Measurements from ENCODE around the gene NDUFA13.

NDUFA13 gene

GRCh38 chr19:19533841-19534240 lies 17.8 kb downstream of the NDUFA13 start:
- DNase-seq (ENCODE audit: low spot score) = no peak

GRCh38 chr19:19534556-19535265 lies 18.7 kb downstream of the NDUFA13 start:
- DNase-seq (ENCODE audit: low spot score) = no peak

- DNase-seq (ENCODE audit: low spot score) = no peak
These were observed 19.5 kb downstream of the NDUFA13 start for GRCh38 chr19:19535311-19536191.

GRCh38 chr19:19537075-19538048 lies 21.3 kb downstream of the NDUFA13 start:
- DNase-seq (ENCODE audit: low spot score) = no peak

- DNase-seq (ENCODE audit: low spot score) = peak; percentile 78
These were observed 22.2 kb downstream of the NDUFA13 start, which contains the start of gene CILP2 for GRCh38 chr19:19538061-19538784. CILP2 (plus strand) TSS chr19:19538265; CDS start chr19:19538350, 85 bp downstream.

GRCh38 chr19:19538785-19539166 lies 22.8 kb downstream of the NDUFA13 start:
- no peak for DNase-seq (ENCODE audit: low spot score)

GRCh38 chr19:19539698-19540063 lies 23.7 kb downstream of the NDUFA13 start:
- DNase-seq (ENCODE audit: low spot score) = no peak

- DNase-seq (ENCODE audit: low spot score) = no peak
These were observed 24.2 kb downstream of the NDUFA13 start for GRCh38 chr19:19540064-19540714.

GRCh38 chr19:19540715-19541515 lies 24.9 kb downstream of the NDUFA13 start:
- DNase-seq (ENCODE audit: low spot score) = no peak

- DNase-seq (ENCODE audit: low spot score) = no peak
These were observed 25.6 kb downstream of the NDUFA13 start for GRCh38 chr19:19541616-19542015.

- no peak for DNase-seq (ENCODE audit: low spot score)
These were observed 26.5 kb downstream of the NDUFA13 start for GRCh38 chr19:19542507-19542906.

GRCh38 chr19:19543101-19543500 lies 27.1 kb downstream of the NDUFA13 start:
- no peak for DNase-seq (ENCODE audit: low spot score)

GRCh38 chr19:19543640-19544039 lies 27.6 kb downstream of the NDUFA13 start:
- DNase-seq (ENCODE audit: low spot score) = no peak

- no peak for DNase-seq (ENCODE audit: low spot score)
These were observed 28.4 kb downstream of the NDUFA13 start for GRCh38 chr19:19544257-19544953.

GRCh38 chr19:19544954-19545591 lies 29.0 kb downstream of the NDUFA13 start:
- no peak for DNase-seq (ENCODE audit: low spot score)

- no peak for DNase-seq (ENCODE audit: low spot score)
These were observed 29.7 kb downstream of the NDUFA13 start for GRCh38 chr19:19545707-19546106.

- DNase-seq (ENCODE audit: low spot score) = no peak
These were observed 30.7 kb downstream of the NDUFA13 start for GRCh38 chr19:19546751-19547162.

GRCh38 chr19:19547674-19548336 lies 31.8 kb downstream of the NDUFA13 start:
- no peak for DNase-seq (ENCODE audit: low spot score)
